Stimulated activated naive B cell treated with anti-CD40 and anti-IgM and Interleukin-4, amounts not matched to agents 10 μg/mL and 1 μg/mL and 100 μg/mL, for 72 hours (primary cell): Measurements from ENCODE around the gene TMEM97.
A peak's percentile ranks its signal among the peaks of the same experiment; 100 is the strongest.
"Not testable (repeated sequence)": the region's sequence is repeated elsewhere in the genome, so short reads cannot be mapped to it uniquely, and the experiment has no call there.

ENCODE experiments used
- ATAC-seq, 2 donors: fragments of 150-1000 bp; cut with Tn5 transposase; replicated peaks; 2 replicates each; pipeline ENCODE4 v1.10.0; 2021; ENCODE audit warnings: moderate library complexity in 1 of 2
- DNase-seq: peaks from one replicate; pipeline ENCODE4 v3.0.0; 2021
- H3K27ac Mint-ChIP-seq: one replicate; pipeline ENCODE4 v1.8.0; 2022; ENCODE audit warnings: mild to moderate bottlenecking, mixed read lengths
- H3K27me3 Mint-ChIP-seq, 2 donors: one replicate each; pipeline ENCODE4 v1.8.0; 2022; ENCODE audit warnings: mixed read lengths in 2 of 2
- H3K36me3 Mint-ChIP-seq, 2 donors: one replicate each; pipeline ENCODE4 v1.8.0; 2022; ENCODE audit warnings: mixed read lengths in 2 of 2, mild to moderate bottlenecking in 1 of 2
- H3K4me1 Mint-ChIP-seq, 2 donors: one replicate each; pipeline ENCODE4 v1.8.0; 2022; ENCODE audit warnings: mixed read lengths in 2 of 2, mild to moderate bottlenecking in 1 of 2
- H3K4me3 Mint-ChIP-seq, 2 donors: one replicate each; pipeline ENCODE4 v1.8.0; 2022; ENCODE audit warnings: mild to moderate bottlenecking in 2 of 2, mixed read lengths in 2 of 2, moderate library complexity in 1 of 2
- H3K9me3 Mint-ChIP-seq, 2 donors: one replicate each; pipeline ENCODE4 v1.8.0; 2022; ENCODE audit warnings: mixed read lengths in 2 of 2, mild to moderate bottlenecking in 1 of 2

Gene TMEM97

DNA sequence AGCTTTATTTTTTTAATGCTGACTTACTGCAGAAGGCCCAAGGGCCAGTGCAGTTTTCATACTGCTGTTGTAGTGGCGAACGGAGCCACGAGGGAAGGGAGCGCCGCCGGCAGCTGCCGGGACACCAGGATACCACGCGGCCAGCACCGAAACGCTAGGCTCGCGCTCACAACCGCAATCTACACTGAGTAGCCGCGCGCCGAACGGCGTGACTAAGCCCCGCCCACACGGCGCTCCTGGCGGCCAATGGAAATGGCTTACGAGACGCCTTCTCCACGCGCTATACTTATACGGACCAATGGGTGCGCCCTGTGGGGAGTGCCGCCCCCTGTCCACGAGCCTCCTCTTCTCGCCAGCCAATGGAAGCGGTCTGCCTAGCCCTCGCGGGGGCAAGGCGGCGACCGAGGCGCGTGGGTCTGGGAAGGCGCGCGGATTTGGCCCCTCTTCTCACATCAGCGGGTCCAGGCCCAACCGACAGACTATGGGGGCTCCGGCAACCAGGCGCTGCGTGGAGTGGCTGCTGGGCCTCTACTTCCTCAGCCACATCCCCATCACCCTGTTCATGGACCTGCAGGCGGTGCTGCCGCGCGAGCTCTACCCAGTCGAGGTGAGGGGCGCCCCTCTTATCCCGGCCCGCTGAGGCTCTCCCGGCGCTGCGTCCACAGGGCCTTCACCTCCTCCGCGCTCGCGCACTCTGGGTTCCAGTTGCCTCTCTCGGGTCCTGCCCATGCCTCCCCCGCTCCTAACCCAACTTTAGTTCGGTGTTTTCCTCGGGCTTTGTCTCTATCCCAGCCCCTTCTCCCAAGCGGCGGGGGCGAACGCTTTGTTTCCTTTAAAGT lies at the start of gene TMEM97:
TMEM97 (plus strand) TSS at position 442 of the 839 bp plus-strand sequence; CDS start at position 482, 40 bp downstream.
- H3K4me1 Mint-ChIP-seq = peaks cover 30 to 44% of the 10 kb centered on the region in 2 donors
- peak within 1 kb of the TSS; percentile 91 to 96 for H3K4me3 Mint-ChIP-seq
- ATAC-seq (peak; percentile 97 to 98), DNase-seq (peak; percentile 94)
- H3K27me3 Mint-ChIP-seq = peaks cover 8 to 14% of the 10 kb centered on the region in 2 donors
- no peaks in the 10 kb centered on the region for H3K9me3 Mint-ChIP-seq
- peaks cover 26 to 46% of the 10 kb centered on the region in 2 donors for H3K36me3 Mint-ChIP-seq
- peak within 1 kb of the TSS; percentile 98 for H3K27ac Mint-ChIP-seq

DNA sequence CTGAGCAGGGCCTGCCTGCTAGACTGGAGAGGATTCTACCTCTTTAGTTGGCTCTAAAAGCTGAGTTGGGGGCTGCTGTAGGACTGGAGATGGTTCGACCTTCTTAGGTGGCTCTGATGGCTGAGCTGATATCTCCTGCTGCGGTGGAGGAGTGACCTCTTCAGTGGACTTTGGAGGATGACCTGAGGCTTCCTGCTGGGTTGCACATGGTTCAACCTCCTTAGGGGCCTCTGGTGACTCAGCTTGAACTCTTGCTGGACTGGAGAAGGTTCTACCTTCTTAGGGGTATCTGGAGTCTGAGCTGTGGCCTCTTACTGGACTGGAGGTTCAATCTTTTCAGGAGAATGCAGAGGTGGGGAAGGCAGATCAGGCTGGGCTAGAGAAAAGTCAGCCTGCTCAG lies 48.9 kb upstream of the TMEM97 start:
- H3K4me1 Mint-ChIP-seq = peaks cover 4 to 15% of the 10 kb centered on the region in 2 donors
- peaks cover 0 to 5% of the 10 kb centered on the region in 2 donors for H3K9me3 Mint-ChIP-seq
- no peak overlapping the region for H3K27ac Mint-ChIP-seq
- H3K36me3 Mint-ChIP-seq = peaks cover 2 to 3% of the 10 kb centered on the region in 2 donors
- ATAC-seq (no peak), DNase-seq (no peak)
- H3K4me3 Mint-ChIP-seq = no peak overlapping the region
- peaks cover 49 to 69% of the 10 kb centered on the region in 2 donors for H3K27me3 Mint-ChIP-seq

DNA sequence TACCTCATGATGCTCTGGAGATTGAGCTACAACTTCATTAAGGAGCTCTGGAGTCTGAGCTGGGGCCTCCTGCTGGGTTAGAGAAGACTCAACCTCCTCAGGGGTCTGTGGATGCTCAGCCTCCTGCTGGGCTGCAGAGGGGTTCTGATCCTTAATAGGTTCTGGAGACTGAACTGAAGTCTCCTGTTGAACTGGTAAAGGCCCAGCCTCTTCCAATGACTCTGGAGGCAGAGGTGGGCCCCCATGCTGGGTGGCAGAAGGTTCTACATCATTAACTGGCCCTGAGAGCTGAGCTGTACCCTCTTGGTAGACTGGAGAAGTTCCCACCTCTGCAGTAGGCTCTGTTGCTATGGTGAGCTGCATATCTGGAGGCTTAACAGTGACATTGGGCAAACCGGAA lies 48.1 kb upstream of the TMEM97 start:
- Mint-ChIP-seq H3K27me3 (peaks cover 53 to 74% of the 10 kb centered on the region in 2 donors), H3K4me1 (peaks cover 4 to 17% of the 10 kb centered on the region in 2 donors), H3K4me3 (no peak overlapping the region), H3K27ac (no peak overlapping the region), H3K36me3 (peaks cover 0 to 3% of the 10 kb centered on the region in 2 donors), H3K9me3 (peaks cover 0 to 2% of the 10 kb centered on the region in 2 donors)
- ATAC-seq (no peak), DNase-seq (no peak)

DNA sequence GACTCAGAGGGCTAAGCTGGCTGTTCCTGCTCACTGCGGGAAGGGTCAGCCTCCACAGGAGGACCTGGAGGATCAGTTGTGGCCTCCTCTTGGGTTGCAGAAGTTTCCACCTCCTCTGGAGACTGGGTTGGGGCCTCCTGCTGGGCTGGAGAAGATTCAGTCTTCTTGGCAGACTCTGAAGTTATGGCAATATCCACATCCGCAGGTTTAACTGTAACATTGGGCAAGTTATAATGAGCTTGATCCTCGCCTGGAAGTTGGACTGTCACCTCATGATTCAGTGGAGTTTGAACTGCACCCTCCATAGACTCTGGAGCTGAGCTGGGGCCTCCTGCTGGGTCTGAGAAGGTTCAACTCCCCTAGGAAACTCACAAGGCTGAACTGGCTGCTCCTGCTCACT lies 47.6 kb upstream of the TMEM97 start:
- peaks cover 0 to 2% of the 10 kb centered on the region in 2 donors for H3K9me3 Mint-ChIP-seq
- peaks cover 0 to 3% of the 10 kb centered on the region in 2 donors for H3K36me3 Mint-ChIP-seq
- no peak overlapping the region for H3K27ac Mint-ChIP-seq
- H3K4me3 Mint-ChIP-seq = no peak overlapping the region
- no peak for ATAC-seq
- H3K27me3 Mint-ChIP-seq = peaks cover 58 to 79% of the 10 kb centered on the region in 2 donors
- DNase-seq = no peak
- H3K4me1 Mint-ChIP-seq = peaks cover 4 to 21% of the 10 kb centered on the region in 2 donors

DNA sequence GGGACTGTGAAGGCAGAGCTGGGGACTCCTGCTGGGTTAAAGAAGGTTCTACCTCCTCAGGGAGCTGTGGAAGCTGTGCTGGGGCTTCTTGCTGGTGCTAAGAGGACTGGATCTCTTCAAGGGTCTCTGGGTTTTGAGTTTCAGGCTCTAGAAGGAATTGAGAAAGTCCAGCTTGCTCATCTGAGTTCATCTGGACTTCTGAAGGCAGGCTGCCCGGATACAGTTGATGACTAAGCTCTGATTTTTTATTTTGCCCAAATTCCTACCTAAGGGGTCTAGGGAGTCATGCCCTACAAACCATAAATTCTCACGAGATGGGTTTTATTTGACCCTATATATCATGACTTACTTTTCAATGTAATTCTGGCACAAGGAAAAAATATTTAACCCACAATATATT lies 46.8 kb upstream of the TMEM97 start:
- H3K27ac Mint-ChIP-seq = no peak overlapping the region
- no peak for DNase-seq
- peaks cover 0 to under 1% of the 10 kb centered on the region in 2 donors for H3K36me3 Mint-ChIP-seq
- H3K4me3 Mint-ChIP-seq = no peak overlapping the region
- no peak for ATAC-seq
- H3K4me1 Mint-ChIP-seq = peaks cover 6 to 29% of the 10 kb centered on the region in 2 donors
- H3K9me3 Mint-ChIP-seq = peaks cover 0 to under 1% of the 10 kb centered on the region in 2 donors
- H3K27me3 Mint-ChIP-seq = peaks cover 61 to 84% of the 10 kb centered on the region in 2 donors

DNA sequence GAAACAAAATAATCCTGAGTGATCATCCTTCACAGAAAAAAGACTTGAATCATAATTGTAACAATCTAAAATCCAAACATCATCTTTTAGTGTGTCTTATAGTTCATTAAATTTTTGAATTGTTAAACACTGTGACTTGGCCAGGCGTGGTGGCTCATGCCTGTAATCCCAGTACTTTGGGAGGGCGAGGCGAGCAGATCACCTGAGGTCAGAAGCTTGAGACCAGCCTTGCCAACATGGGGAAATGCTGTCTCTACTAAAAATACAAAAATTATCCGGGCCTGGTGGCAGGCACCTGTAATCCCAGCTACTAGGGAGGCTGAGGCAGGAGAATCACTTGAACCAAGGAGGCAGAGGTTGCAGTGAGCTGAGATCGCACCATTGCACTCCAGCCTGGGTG lies 45.7 kb upstream of the TMEM97 start:
- H3K36me3 Mint-ChIP-seq, H3K4me3 Mint-ChIP-seq, DNase-seq, ATAC-seq, H3K9me3 Mint-ChIP-seq, H3K27ac Mint-ChIP-seq: not testable (repeated sequence)
- Mint-ChIP-seq H3K4me1 (peaks cover 10 to 37% of the 10 kb centered on the region in 2 donors), H3K27me3 (peaks cover 65 to 82% of the 10 kb centered on the region in 2 donors)

DNA sequence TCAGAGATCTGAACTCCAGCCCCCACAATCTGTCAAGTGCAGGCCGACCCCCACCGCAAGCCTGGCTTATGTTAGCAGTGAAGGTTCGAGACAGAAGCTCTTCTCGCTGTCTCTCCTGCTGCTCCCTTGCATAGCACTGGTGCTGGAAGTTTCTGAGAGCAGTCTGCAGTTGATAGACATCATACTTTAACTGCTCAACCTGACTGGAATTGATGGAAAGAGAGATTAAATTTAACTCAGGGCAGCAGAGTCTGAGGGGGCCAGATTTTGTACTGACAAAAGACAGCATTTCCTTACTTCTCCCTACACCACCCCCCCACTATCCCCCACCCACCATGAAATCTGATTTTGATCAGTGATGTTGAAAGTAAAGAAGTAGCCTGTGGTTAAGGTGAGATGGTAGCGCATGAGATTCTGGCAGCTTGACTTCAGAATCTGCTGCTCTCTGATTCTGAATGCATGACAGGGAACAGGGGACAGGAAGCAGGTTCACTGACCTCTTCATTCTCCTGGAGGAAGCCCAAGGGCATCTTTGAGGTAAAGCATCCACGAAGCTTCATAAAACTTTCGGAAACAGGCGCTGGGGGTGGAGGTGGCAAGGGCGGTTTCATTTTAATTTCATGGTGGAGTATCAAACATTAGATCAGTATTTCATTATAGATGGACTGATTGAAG lies 44.3 kb upstream of the TMEM97 start:
- Mint-ChIP-seq H3K27ac (no peak overlapping the region), H3K9me3 (no peaks in the 10 kb centered on the region), H3K4me1 (peaks cover 13 to 41% of the 10 kb centered on the region in 2 donors), H3K4me3 (no peak overlapping the region), H3K36me3 (no peaks in the 10 kb centered on the region), H3K27me3 (peaks cover 63 to 71% of the 10 kb centered on the region in 2 donors)
- ATAC-seq (no peak), DNase-seq (no peak)

DNA sequence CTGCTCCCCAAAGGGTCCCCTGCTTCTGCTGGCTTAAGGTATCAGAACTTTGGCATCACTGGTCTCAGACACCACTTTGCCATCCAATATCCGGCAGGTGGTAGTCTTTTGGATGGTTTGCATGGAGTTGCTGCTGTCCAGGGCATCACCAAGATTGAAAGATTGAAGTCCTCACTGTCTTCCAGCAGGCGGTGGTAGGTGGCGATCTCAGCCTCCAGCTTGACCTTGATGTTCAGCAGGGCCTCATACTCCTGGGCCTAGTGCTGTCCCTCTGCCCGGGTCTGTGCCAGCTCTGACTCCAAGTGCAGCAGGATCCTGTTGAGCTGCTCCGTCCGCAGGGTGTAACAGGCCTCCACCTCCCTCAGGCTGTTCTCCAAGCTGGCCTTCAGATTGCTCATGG lies 43.0 kb upstream of the TMEM97 start:
- ATAC-seq (no peak), DNase-seq (no peak)
- Mint-ChIP-seq H3K27me3 (peaks cover 56 to 64% of the 10 kb centered on the region in 2 donors), H3K36me3 (no peaks in the 10 kb centered on the region), H3K9me3 (no peaks in the 10 kb centered on the region), H3K4me3 (no peak overlapping the region), H3K4me1 (peaks cover 13 to 41% of the 10 kb centered on the region in 2 donors), H3K27ac (no peak overlapping the region)

DNA sequence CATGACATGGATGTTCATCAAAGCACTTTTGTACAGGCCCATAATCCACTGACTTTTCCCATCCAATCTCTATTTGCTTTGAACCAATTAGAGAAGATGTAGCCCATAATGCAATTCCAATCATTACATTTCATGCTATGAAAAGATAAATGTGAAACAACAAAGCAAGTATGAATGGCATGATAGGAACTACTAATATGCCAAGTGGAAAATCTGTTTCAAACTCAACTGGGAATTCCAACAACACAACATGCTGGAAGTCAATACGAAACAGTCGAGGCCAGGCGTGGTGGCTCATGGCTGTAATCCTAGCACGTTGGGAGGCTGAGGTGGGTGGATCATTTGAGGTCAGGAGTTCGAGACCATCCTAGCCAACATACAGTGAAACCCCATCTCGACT lies 39.6 kb upstream of the TMEM97 start:
- no peaks in the 10 kb centered on the region for H3K36me3 Mint-ChIP-seq
- peak overlapping the region; percentile 67 for H3K27ac Mint-ChIP-seq
- no peaks in the 10 kb centered on the region for H3K9me3 Mint-ChIP-seq
- peaks cover 37 to 40% of the 10 kb centered on the region in 2 donors for H3K27me3 Mint-ChIP-seq
- DNase-seq = no peak
- no peak overlapping the region for H3K4me3 Mint-ChIP-seq
- ATAC-seq = no peak
- peaks cover 11 to 32% of the 10 kb centered on the region in 2 donors for H3K4me1 Mint-ChIP-seq

DNA sequence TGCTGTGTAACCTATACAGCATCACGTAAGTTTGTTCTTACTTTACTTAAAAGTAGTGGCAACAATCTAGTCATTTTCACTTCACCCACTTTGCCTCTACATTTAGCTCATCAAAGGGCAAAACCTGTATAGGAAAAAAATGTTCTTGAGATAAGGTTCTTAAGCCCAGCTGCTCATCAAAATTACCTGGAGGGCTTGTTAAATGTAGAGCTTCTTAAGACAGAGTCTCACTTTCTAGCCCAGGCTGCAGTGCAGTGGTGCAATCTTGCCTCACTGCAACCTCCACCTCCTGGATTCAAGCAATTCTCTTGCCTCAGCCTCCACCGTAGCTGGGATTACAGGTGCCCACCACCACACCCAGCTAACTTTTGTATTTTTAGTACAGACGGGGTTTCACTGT lies 38.2 kb upstream of the TMEM97 start:
- Mint-ChIP-seq H3K27me3 (peaks cover 28 to 33% of the 10 kb centered on the region in 2 donors), H3K9me3 (no peaks in the 10 kb centered on the region), H3K4me1 (peaks cover 9 to 24% of the 10 kb centered on the region in 2 donors), H3K27ac (no peak overlapping the region), H3K36me3 (no peaks in the 10 kb centered on the region), H3K4me3 (no peak overlapping the region)
- no peak for DNase-seq
- no peak for ATAC-seq

DNA sequence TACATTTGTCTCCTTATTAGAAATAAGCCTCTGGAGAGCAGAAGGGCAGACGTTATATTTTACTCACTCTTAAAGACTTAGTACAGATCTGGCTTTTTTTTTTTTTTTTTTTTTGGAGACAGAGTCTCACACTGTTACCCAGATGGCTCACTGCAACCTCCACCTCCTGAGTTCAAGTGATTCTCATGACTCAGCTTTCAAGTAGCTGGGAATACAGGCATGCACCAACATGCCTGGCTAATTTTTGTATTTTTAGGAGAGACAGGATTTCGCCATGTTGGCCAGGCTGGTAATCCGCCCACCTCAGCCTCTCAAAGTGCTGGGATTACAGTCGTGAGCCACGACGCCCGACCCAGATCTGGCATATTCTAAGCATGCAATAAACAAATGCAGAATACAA lies 36.4 kb upstream of the TMEM97 start:
- Mint-ChIP-seq H3K27ac (no peak overlapping the region), H3K27me3 (peaks cover 18 to 29% of the 10 kb centered on the region in 2 donors), H3K4me1 (peaks cover 7 to 12% of the 10 kb centered on the region in 2 donors), H3K36me3 (no peaks in the 10 kb centered on the region), H3K4me3 (no peak overlapping the region), H3K9me3 (no peaks in the 10 kb centered on the region)
- no peak for ATAC-seq
- no peak for DNase-seq

DNA sequence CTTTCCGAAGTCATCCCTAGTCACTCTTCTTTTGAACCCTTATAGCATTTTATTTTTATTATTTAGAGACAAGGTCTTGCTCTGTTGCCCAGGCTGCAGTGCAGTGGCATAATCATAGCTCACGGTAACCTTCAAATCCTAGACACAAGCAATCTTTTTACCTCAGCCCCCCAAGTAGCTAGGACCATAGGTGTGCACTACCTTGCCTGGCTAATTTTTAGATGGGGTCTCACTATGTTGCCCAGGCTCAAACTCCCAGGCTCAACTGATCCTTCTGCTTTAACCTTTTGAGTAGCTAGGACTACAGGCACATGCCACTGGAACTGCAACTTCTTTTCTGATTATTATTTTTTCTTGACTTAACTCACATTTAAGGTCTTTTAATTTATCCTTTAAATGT lies 33.0 kb upstream of the TMEM97 start:
- Mint-ChIP-seq H3K4me1 (no peaks in the 10 kb centered on the region), H3K27ac (no peak overlapping the region), H3K36me3 (no peaks in the 10 kb centered on the region), H3K9me3 (no peaks in the 10 kb centered on the region), H3K27me3 (peaks cover 6 to 20% of the 10 kb centered on the region in 2 donors), H3K4me3 (no peak overlapping the region)
- DNase-seq = no peak
- ATAC-seq = no peak

DNA sequence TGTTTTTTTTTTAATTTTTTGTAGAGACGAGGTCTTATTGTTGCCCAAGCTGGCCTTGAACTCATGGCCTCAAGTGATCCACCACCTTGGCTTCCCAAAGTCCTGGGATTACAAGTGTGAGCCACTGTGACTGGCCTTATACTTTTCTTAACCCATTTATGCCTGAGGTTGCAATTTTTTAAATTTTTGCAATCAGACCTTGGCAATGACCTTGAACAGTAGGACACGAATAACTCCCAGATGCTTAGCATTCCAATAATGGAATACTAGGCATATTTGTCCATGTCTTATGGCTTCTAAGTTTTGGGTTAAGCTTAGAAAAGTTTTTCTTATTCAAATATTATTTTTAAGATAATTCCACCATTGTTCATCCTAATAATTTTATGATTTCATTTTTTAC lies 28.3 kb upstream of the TMEM97 start:
- no peaks in the 10 kb centered on the region for H3K36me3 Mint-ChIP-seq
- peaks cover 18 to 36% of the 10 kb centered on the region in 2 donors for H3K4me1 Mint-ChIP-seq
- no peak overlapping the region for H3K4me3 Mint-ChIP-seq
- DNase-seq (no peak), ATAC-seq (no peak)
- peaks cover 0 to 3% of the 10 kb centered on the region in 2 donors for H3K9me3 Mint-ChIP-seq
- peaks cover 3 to 9% of the 10 kb centered on the region in 2 donors for H3K27me3 Mint-ChIP-seq
- H3K27ac Mint-ChIP-seq = no peak overlapping the region

DNA sequence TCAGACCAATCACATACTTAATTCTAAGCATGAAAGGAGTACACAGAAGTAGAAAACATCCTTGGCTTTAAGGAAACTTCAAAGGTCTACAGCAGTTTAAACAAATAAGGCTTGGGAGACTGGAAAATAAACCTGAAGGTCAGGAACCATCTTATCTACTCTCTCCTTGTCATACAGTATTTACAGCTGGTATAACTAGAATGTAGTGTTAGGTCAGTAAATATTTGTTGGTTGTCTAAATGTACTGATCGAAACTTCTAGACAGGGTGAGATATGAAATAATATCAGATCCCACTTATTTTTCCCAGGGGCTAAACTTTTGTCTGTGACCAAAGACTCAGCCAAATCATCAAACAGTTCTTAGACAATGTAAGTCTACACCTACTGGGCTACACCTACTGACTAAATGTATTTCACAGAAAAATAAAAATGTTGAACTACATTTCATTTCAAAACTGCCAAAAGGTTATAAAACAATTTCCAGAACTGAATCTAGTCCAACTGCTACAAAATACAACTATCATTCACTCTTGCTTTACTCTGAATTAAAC lies 27.1 kb upstream of the TMEM97 start:
- Mint-ChIP-seq H3K27ac (no peak overlapping the region), H3K4me1 (peaks cover 25 to 48% of the 10 kb centered on the region in 2 donors), H3K9me3 (peaks cover 0 to 3% of the 10 kb centered on the region in 2 donors), H3K4me3 (no peak overlapping the region), H3K36me3 (no peaks in the 10 kb centered on the region), H3K27me3 (peaks cover 0 to 3% of the 10 kb centered on the region in 2 donors)
- ATAC-seq = no peak
- no peak for DNase-seq
